Fibroblast of pulmonary artery (primary cell): ENCODE results near the gene ATG9B.
A peak's percentile ranks its signal among the peaks of the same experiment; 100 is the strongest.

Experiments used
- DNase-seq: peaks from one replicate; pipeline ENCODE4 v3.0.0-alpha.2; 2010; ENCODE audit warnings: low read depth
- H3K4me3 ChIP-seq: replicated peaks from 2 replicates; pipeline ENCODE4 v1.5.1; 2011; ENCODE audit warnings: low read depth, mild to moderate bottlenecking, control low read depth, low read length, moderate library complexity
- CTCF ChIP-seq: IDR thresholded peaks from 2 replicates; pipeline ENCODE4 v1.5.1; 2011; ENCODE audit warnings: mild to moderate bottlenecking, control low read depth, low read length, inconsistent platforms; ENCODE audit errors: missing control alignments

The ATG9B gene

GRCh38 chr7:151062111-151062398, 37.8 kb upstream of the ATG9B start:
- no peak for TF ChIP-seq CTCF
- no peak for DNase-seq
- H3K4me3 ChIP-seq: peak overlapping the region; percentile 83

GRCh38 chr7:151061213-151062110, 37.2 kb upstream of the ATG9B start:
- no peak for DNase-seq
- peak overlapping the region; percentile 83 for H3K4me3 ChIP-seq
- no peak for TF ChIP-seq CTCF

- peak; percentile 64 for DNase-seq
- H3K4me3 ChIP-seq: peak overlapping the region; percentile 83
- TF ChIP-seq CTCF: peak; percentile 9
Measured at GRCh38 chr7:151060416-151061212, 36.3 kb upstream of the ATG9B start.

GRCh38 chr7:151060113-151060415, 35.8 kb upstream of the ATG9B start:
- DNase-seq: no peak
- no peak for TF ChIP-seq CTCF
- peak overlapping the region; percentile 83 for H3K4me3 ChIP-seq

GRCh38 chr7:151059367-151060112, 35.2 kb upstream of the ATG9B start, which contains the start of gene SLC4A2:
SLC4A2 (plus strand) TSS chr7:151059589; CDS start chr7:151061988, 2,399 bp downstream.
- peak; percentile 65 for DNase-seq
- H3K4me3 ChIP-seq: peak within 1 kb of the TSS; percentile 85
- peak; percentile 38 for TF ChIP-seq CTCF

GRCh38 chr7:151058781-151059366, 34.6 kb upstream of the ATG9B start:
- no peak for DNase-seq
- TF ChIP-seq CTCF: no peak

More at GRCh38 chr7:151058781-151059366, 34.6 kb upstream of the ATG9B start:
- peak overlapping the region; percentile 85 for H3K4me3 ChIP-seq
